Omental fat pad (tissue), 4 donors: ENCODE data around the gene SCAF1. TPM values are rescaled to one million over a fixed set of nuclear protein-coding genes. Genes with fewer than 3 reads are reported as not detected.

Experiments
- ATAC-seq: fragments of 150-250 bp; one replicate; pipeline ENCODE4 v1.9.1; 2016; ENCODE audit warnings: mild to moderate bottlenecking, moderate library complexity; ENCODE audit not compliant: low FRiP score
- DNase-seq: peaks from one replicate; pipeline ENCODE4 v3.0.0-alpha.2; 2019; ENCODE audit warnings: low spot score
- CTCF ChIP-seq, 3 donors: fragments of 450-650 bp; IDR thresholded peaks; one replicate each; pipeline ENCODE4 v1.5.1; 2016 to 2017; ENCODE audit warnings: antibody characterized with exemption in 3 of 3, mild to moderate bottlenecking in 3 of 3, moderate library complexity in 2 of 3
- total RNA-seq, 4 donors: library from RNA; depleted of rRNA; stranded (reverse); fragments of >200 nt; gene quantifications; one replicate each; pipeline ENCODE4 v1.1.0, GENCODE V29; 2016

SCAF1 gene
- total RNA-seq, 4 donors from 2014 or later: 8.8 to 13.6 (median 11.5) TPM

GRCh38 chr19:49678985-49679770 lies 37.2 kb downstream of the SCAF1 start:
- no peak for TF ChIP-seq CTCF (IDR thresholded peaks at IDR 0.05)
- ATAC-seq (no peak), DNase-seq (no peak)

- DNase-seq (no peak), ATAC-seq (no peak)
- TF ChIP-seq CTCF (IDR thresholded peaks at IDR 0.05): no peak
Observed at GRCh38 chr19:49679771-49680413, 37.9 kb downstream of the SCAF1 start.

- peak in 2 of 3 donors; percentile 87 to 94 for TF ChIP-seq CTCF (IDR thresholded peaks at IDR 0.05)
- no peak for ATAC-seq
- DNase-seq: peak; percentile 78
Observed at GRCh38 chr19:49680421-49681351, 38.7 kb downstream of the SCAF1 start.

- no peak for TF ChIP-seq CTCF (IDR thresholded peaks at IDR 0.05)
- DNase-seq (no peak), ATAC-seq (no peak)
Observed at GRCh38 chr19:49681830-49682229, 39.8 kb downstream of the SCAF1 start.

- no peak for TF ChIP-seq CTCF (IDR thresholded peaks at IDR 0.05)
- no peak for ATAC-seq
Observed at GRCh38 chr19:49682274-49682673, 40.3 kb downstream of the SCAF1 start.

GRCh38 chr19:49683814-49684250 lies 41.8 kb downstream of the SCAF1 start:
- no peak for ATAC-seq
- no peak for TF ChIP-seq CTCF (IDR thresholded peaks at IDR 0.05)
- no peak for DNase-seq

More at GRCh38 chr19:49682274-49682673, 40.3 kb downstream of the SCAF1 start:
- DNase-seq: no peak
